Activated CD8-positive, alpha-beta T cell treated with anti-CD3 and anti-CD28 coated beads, Interleukin-2, amount 10 ng/mL, durations not matched to agents 7 days and 5 days (primary cell): ENCODE measurements around the gene C4orf46. TPM values are rescaled to one million over a fixed set of nuclear protein-coding genes. Genes with fewer than 3 reads are reported as not detected.
"Not testable (repeated sequence)": the region's sequence is repeated elsewhere in the genome, so short reads cannot be mapped to it uniquely, and the experiment has no call there.

Source experiments
- ATAC-seq: fragments of 150-1000 bp; cut with Tn5 transposase; one replicate; pipeline ENCODE4 v1.10.0; 2021; ENCODE audit warnings: moderate library complexity
- CTCF ChIA-PET: fragments of 350-600 bp; sonication (Branson Sonifier 250); formaldehyde crosslinking; loops from one replicate; lab custom pipeline; 2021; ENCODE audit warnings: antibody characterized with exemption; lab: Charles Lee
- POLR2A ChIA-PET: fragments of 350-600 bp; sonication (Branson Sonifier 250); formaldehyde crosslinking; loops from one replicate; lab custom pipeline; 2021; ENCODE audit warnings: antibody characterized with exemption; lab: Charles Lee
- DNase-seq: peaks from one replicate; pipeline ENCODE4 v3.0.0-alpha.2; 2020
- H3K27ac Mint-ChIP-seq: one replicate; pipeline ENCODE4 v1.8.0; 2021; ENCODE audit warnings: mild to moderate bottlenecking, mixed read lengths
- H3K27me3 Mint-ChIP-seq: one replicate; pipeline ENCODE4 v1.8.0; 2021; ENCODE audit warnings: low read depth, mixed read lengths
- H3K36me3 Mint-ChIP-seq: one replicate; pipeline ENCODE4 v1.8.0; 2021; ENCODE audit warnings: low read depth, mixed read lengths
- H3K4me1 Mint-ChIP-seq: one replicate; pipeline ENCODE4 v1.8.0; 2021; ENCODE audit warnings: low read depth, mixed read lengths
- H3K4me3 Mint-ChIP-seq: one replicate; pipeline ENCODE4 v1.8.0; 2021; ENCODE audit warnings: mild to moderate bottlenecking, mixed read lengths
- H3K9me3 Mint-ChIP-seq: one replicate; pipeline ENCODE4 v1.8.0; 2022; ENCODE audit warnings: mixed read lengths; ENCODE audit not compliant: insufficient read depth
- total RNA-seq, 2 experiments: library from RNA; stranded (reverse); gene quantifications; one replicate each; pipeline ENCODE4 v1.2.3, GENCODE V29; 2021

Gene C4orf46
- total RNA-seq, 2 experiments from 2014 or later, result 16.0 to 17.7 TPM

- H3K4me1 Mint-ChIP-seq, result peaks cover 34% of the 10 kb centered on the region
- ATAC-seq, result peak; percentile 92
- CTCF ChIA-PET, result interaction anchor here (0.9 to 1.0 kb wide), 2 partner anchors 9 to 52 kb away, joined by 3 to 4 read pairs; no protein-coding TSS in a partner anchor
- H3K27me3 Mint-ChIP-seq, result no peaks in the 10 kb centered on the region
- H3K9me3 Mint-ChIP-seq, result no peaks in the 10 kb centered on the region
- peaks cover 5% of the 10 kb centered on the region for H3K36me3 Mint-ChIP-seq
- peak within 1 kb of the TSS; percentile 97 for H3K4me3 Mint-ChIP-seq
- POLR2A ChIA-PET, result interaction anchor here (0.8 to 1.4 kb wide), 2 partner anchors 82 to 401 kb away, joined by 3 read pairs; no protein-coding TSS in a partner anchor
- DNase-seq, result peak; percentile 98
- H3K27ac Mint-ChIP-seq, result peak within 1 kb of the TSS; percentile 97
Observed at GRCh38 chr4:158671915-158672806, 474 bp upstream of the C4orf46 start, which contains the start of gene ETFDH. Gene ETFDH, plus strand, starts transcription at chr4:158672296. Its CDS starts 161 bp downstream, at chr4:158672457.

- ChIA-PET CTCF (interaction anchor here (0.9 to 1.3 kb wide), 2 partner anchors 10 to 53 kb away, joined by 3 to 4 read pairs; no protein-coding TSS in a partner anchor), POLR2A (interaction anchor here (0.8 to 1.4 kb wide), 3 partner anchors 10 to 402 kb away, joined by 3 to 4 read pairs (median 3); no protein-coding TSS in a partner anchor)
- H3K4me1 Mint-ChIP-seq, result peaks cover 34% of the 10 kb centered on the region
- DNase-seq, result peak; percentile 66
- H3K4me3 Mint-ChIP-seq, result peak overlapping the region; percentile 97
- H3K27ac Mint-ChIP-seq, result peak overlapping the region; percentile 97
- H3K9me3 Mint-ChIP-seq, result no peaks in the 10 kb centered on the region
- peaks cover 12% of the 10 kb centered on the region for H3K36me3 Mint-ChIP-seq
- H3K27me3 Mint-ChIP-seq, result no peaks in the 10 kb centered on the region
- peak; percentile 13 for ATAC-seq
Observed at GRCh38 chr4:158670975-158671664, 567 bp downstream of the C4orf46 start.

- ATAC-seq (no peak), DNase-seq (no peak)
- Mint-ChIP-seq H3K36me3 (peaks cover 24% of the 10 kb centered on the region), H3K27me3 (no peaks in the 10 kb centered on the region), H3K9me3 (no peaks in the 10 kb centered on the region), H3K4me1 (peaks cover 30% of the 10 kb centered on the region), H3K27ac (no peak overlapping the region), H3K4me3 (no peak overlapping the region)
- CTCF ChIA-PET, result no interaction called here
- POLR2A ChIA-PET, result interaction anchor here (1.5 kb wide), 1 partner anchor 54 kb away, joined by 4 read pairs; no protein-coding TSS in a partner anchor
Observed at GRCh38 chr4:158669310-158669709, 2.4 kb downstream of the C4orf46 start.

- Mint-ChIP-seq H3K36me3 (peaks cover 24% of the 10 kb centered on the region), H3K4me3 (no peak overlapping the region), H3K4me1 (peaks cover 29% of the 10 kb centered on the region), H3K27ac (no peak overlapping the region), H3K9me3 (no peaks in the 10 kb centered on the region), H3K27me3 (no peaks in the 10 kb centered on the region)
- DNase-seq (peak; percentile 39), ATAC-seq (no peak)
- POLR2A ChIA-PET, result interaction anchor here (0.7 kb wide), 1 partner anchor 72 kb away, joined by 4 read pairs; no protein-coding TSS in a partner anchor
- CTCF ChIA-PET, result no interaction called here
Observed at GRCh38 chr4:158667651-158668198, 4.0 kb downstream of the C4orf46 start.

- Mint-ChIP-seq H3K36me3 (peaks cover 24% of the 10 kb centered on the region), H3K9me3 (no peaks in the 10 kb centered on the region), H3K27ac (no peak overlapping the region), H3K27me3 (no peaks in the 10 kb centered on the region), H3K4me3 (no peak overlapping the region), H3K4me1 (peaks cover 24% of the 10 kb centered on the region)
- POLR2A ChIA-PET, result interaction anchor here (0.7 kb wide), 1 partner anchor 73 kb away, joined by 4 read pairs; no protein-coding TSS in a partner anchor
- ATAC-seq (no peak), DNase-seq (no peak)
- CTCF ChIA-PET, result interaction anchor here (1.0 kb wide), 1 partner anchor 21 kb away, joined by 3 read pairs; no protein-coding TSS in a partner anchor
Observed at GRCh38 chr4:158666892-158667291, 4.8 kb downstream of the C4orf46 start.

- DNase-seq (no peak), ATAC-seq (no peak)
- Mint-ChIP-seq H3K27me3 (no peaks in the 10 kb centered on the region), H3K36me3 (peaks cover 24% of the 10 kb centered on the region), H3K4me1 (peaks cover 14% of the 10 kb centered on the region), H3K9me3 (no peaks in the 10 kb centered on the region), H3K27ac (no peak overlapping the region), H3K4me3 (no peak overlapping the region)
- CTCF ChIA-PET, result no interaction called here
- POLR2A ChIA-PET, result no interaction called here
Observed at GRCh38 chr4:158664806-158665205, 6.9 kb downstream of the C4orf46 start.

GRCh38 chr4:158663707-158664625, 7.7 kb downstream of the C4orf46 start:
- CTCF ChIA-PET, H3K4me1 Mint-ChIP-seq, ATAC-seq, POLR2A ChIA-PET, H3K9me3 Mint-ChIP-seq, H3K27me3 Mint-ChIP-seq, DNase-seq, H3K4me3 Mint-ChIP-seq, H3K27ac Mint-ChIP-seq: not testable (repeated sequence)
- peaks cover 22% of the 10 kb centered on the region for H3K36me3 Mint-ChIP-seq

GRCh38 chr4:158663255-158663654, 8.4 kb downstream of the C4orf46 start:
- DNase-seq, H3K4me1 Mint-ChIP-seq, ATAC-seq, H3K4me3 Mint-ChIP-seq, H3K9me3 Mint-ChIP-seq, H3K27ac Mint-ChIP-seq, CTCF ChIA-PET, POLR2A ChIA-PET, H3K27me3 Mint-ChIP-seq: not testable (repeated sequence)
- H3K36me3 Mint-ChIP-seq, result peaks cover 19% of the 10 kb centered on the region

- CTCF ChIA-PET, result no interaction called here
- POLR2A ChIA-PET, result no interaction called here
- ATAC-seq (no peak), DNase-seq (no peak)
- no peaks in the 10 kb centered on the region for H3K4me1 Mint-ChIP-seq
- H3K9me3 Mint-ChIP-seq, result no peaks in the 10 kb centered on the region
- no peaks in the 10 kb centered on the region for H3K36me3 Mint-ChIP-seq
- no peak overlapping the region for H3K4me3 Mint-ChIP-seq
- no peak overlapping the region for H3K27ac Mint-ChIP-seq
- no peaks in the 10 kb centered on the region for H3K27me3 Mint-ChIP-seq
Observed at GRCh38 chr4:158657291-158657690, 14.4 kb downstream of the C4orf46 start.

GRCh38 chr4:158656439-158656838, 15.2 kb downstream of the C4orf46 start:
- DNase-seq (no peak), ATAC-seq (no peak)
- ChIA-PET POLR2A (no interaction called here), CTCF (no interaction called here)
- H3K9me3 Mint-ChIP-seq, result no peaks in the 10 kb centered on the region
- no peaks in the 10 kb centered on the region for H3K36me3 Mint-ChIP-seq
- no peaks in the 10 kb centered on the region for H3K27me3 Mint-ChIP-seq
- H3K4me3 Mint-ChIP-seq, result no peak overlapping the region
- H3K4me1 Mint-ChIP-seq, result no peaks in the 10 kb centered on the region
- H3K27ac Mint-ChIP-seq, result no peak overlapping the region
